ENCODE data around the gene CORO6. TPM values are rescaled to one million over a fixed set of nuclear protein-coding genes. Genes with fewer than 3 reads are reported as not detected.
A peak's percentile ranks its signal among the peaks of the same experiment; 100 is the strongest.

CORO6 gene
- total and polyA plus RNA-seq, 2 of the 4 experiments (the other 2 are of a cell fraction) = 3.4 to 7.6 TPM

GRCh38 chr17:29588562-29589411, 33.9 kb downstream of the CORO6 start:
- H2BK5ac ChIP-seq (ENCODE audit: low read depth, low read length, poor library complexity, severe bottlenecking) = peak overlapping the region; percentile 43
- peak overlapping the region; percentile 73 for H2AK5ac ChIP-seq (ENCODE audit: low read depth, low read length)
- H3K4me1 ChIP-seq (ENCODE audit: control insufficient read depth, insufficient read depth, low read length) = peaks cover 44% of the 10 kb centered on the region
- no peaks in the 10 kb centered on the region for H3K36me3 ChIP-seq (ENCODE audit: control insufficient read depth, insufficient read depth, low read length)
- DNase-seq = peak; percentile 29
- peak overlapping the region; percentile 59 for H3K27ac ChIP-seq (ENCODE audit: insufficient read depth, low read length)
- no peak overlapping the region for H2BK20ac ChIP-seq (ENCODE audit: low read depth, low read length)
- no peaks in the 10 kb centered on the region for H3K27me3 ChIP-seq (ENCODE audit: control insufficient read depth, insufficient read depth, low read length)
- H2BK120ac ChIP-seq (ENCODE audit: low read depth, low read length) = no peak overlapping the region
- H4K8ac ChIP-seq (ENCODE audit: low read depth in 2 of 2, low read length in 2 of 2) = peak overlapping the region in 1 of 2 experiments; percentile 30; a peak in 2 of 4 replicates
- peak overlapping the region; percentile 77 for H3K4ac ChIP-seq (ENCODE audit: low read depth, low read length)
- peak overlapping the region; percentile 80 for H2AFZ ChIP-seq (replicated peaks; ENCODE audit: low read length, poor library complexity)
- H4K20me1 ChIP-seq (ENCODE audit: insufficient read depth, low read length) = peaks cover 56% of the 10 kb centered on the region
- H3K4me3 ChIP-seq (ENCODE audit: insufficient read depth, low read depth, low read length) = peak overlapping the region; percentile 85
- in situ Hi-C loops (cut with MboI; ENCODE audit: low sequenced_read_pairs) (no loop called here), intact Hi-C loops (cut with micrococcal nuclease) (loop anchor here (1.0 kb wide), 2 partner anchors 8 to 294 kb away; partner anchors contain the start of gene NUFIP2), dilution Hi-C loops (cut with HindIII; ENCODE audit: low sequenced_read_pairs, unreplicated experiment) (no loop called here)
- peak overlapping the region; percentile 21; the same call in 1 of the 2 replicates for H4K91ac ChIP-seq (ENCODE audit: insufficient read depth, low read depth, low read length)
- no TSS peak for BruUV-seq (replicated peaks)
- no peaks in the 10 kb centered on the region for H3K9me3 ChIP-seq (ENCODE audit: control insufficient read depth, insufficient read depth, low read length)
- H2AK9ac ChIP-seq (replicated peaks; ENCODE audit: low read depth, low read length, poor library complexity) = peak overlapping the region; percentile 93
- H3K9me1 ChIP-seq (ENCODE audit: insufficient read depth, low read length) = peaks cover 25% of the 10 kb centered on the region
- H3K14ac ChIP-seq (replicated peaks; ENCODE audit: low read depth, low read length) = peak overlapping the region; percentile 77
- H3K18ac ChIP-seq (ENCODE audit: low read depth, low read length) = no peak overlapping the region
- ATAC-seq (ENCODE audit: low read depth) = peak; percentile 8
- H3K23ac ChIP-seq (ENCODE audit: low read depth, low read length) = peak overlapping the region; percentile 79
- H3K79me1 ChIP-seq (ENCODE audit: low read depth in 1 of 2, low read length in 2 of 2) = peaks cover 26 to 63% of the 10 kb centered on the region in 2 experiments
- WGBS, 2 experiments (ENCODE audit: extremely low coverage in 2 of 2, insufficient read length in 1 of 2) = 1% methylated on average over 16 of the region's 72 CpGs; no CpG with 5 or more reads in 1 of the 2 experiments
- H3K9ac ChIP-seq (ENCODE audit: low read depth, low read length) = peak overlapping the region; percentile 76
- TF ChIP-seq MAZ (IDR thresholded peaks at IDR 0.05; ENCODE audit: borderline replicate concordance, low read depth, low read length) (no peak), BHLHE40 (IDR thresholded peaks at IDR 0.05; ENCODE audit: low read depth, low read length) (peak; percentile 23; the same call in 1 of the 2 replicates)
- H3K4me2 ChIP-seq (ENCODE audit: low read depth, low read length) = peak overlapping the region; percentile 92
- no peak overlapping the region for H4K5ac ChIP-seq (ENCODE audit: low read depth, low read length)
- ChIA-PET POLR2A (ENCODE audit: unreplicated experiment) (no interaction called here), CTCF (interaction anchor here (1.1 kb wide), 1 partner anchor 16 kb away, joined by 3 read pairs; no protein-coding TSS in a partner anchor)
- H3K56ac ChIP-seq (ENCODE audit: extremely low read depth, insufficient read depth, low read length) = 0 out of 2 replicates have a peak overlapping the region, but pooled peaks have one; percentile 18
- H2BK15ac ChIP-seq (ENCODE audit: low read depth, low read length) = no peak overlapping the region
